Measurements from ENCODE around the gene BRD2. TPM values are rescaled to one million over a fixed set of nuclear protein-coding genes. Genes with fewer than 3 reads are reported as not detected.
A peak's percentile ranks its signal among the peaks of the same experiment; 100 is the strongest.

BRD2 gene
- total and polyA plus RNA-seq, 2 donors (not counting 1 experiment from before 2014, with no cell fraction given) = 474 to 620 TPM

DNA sequence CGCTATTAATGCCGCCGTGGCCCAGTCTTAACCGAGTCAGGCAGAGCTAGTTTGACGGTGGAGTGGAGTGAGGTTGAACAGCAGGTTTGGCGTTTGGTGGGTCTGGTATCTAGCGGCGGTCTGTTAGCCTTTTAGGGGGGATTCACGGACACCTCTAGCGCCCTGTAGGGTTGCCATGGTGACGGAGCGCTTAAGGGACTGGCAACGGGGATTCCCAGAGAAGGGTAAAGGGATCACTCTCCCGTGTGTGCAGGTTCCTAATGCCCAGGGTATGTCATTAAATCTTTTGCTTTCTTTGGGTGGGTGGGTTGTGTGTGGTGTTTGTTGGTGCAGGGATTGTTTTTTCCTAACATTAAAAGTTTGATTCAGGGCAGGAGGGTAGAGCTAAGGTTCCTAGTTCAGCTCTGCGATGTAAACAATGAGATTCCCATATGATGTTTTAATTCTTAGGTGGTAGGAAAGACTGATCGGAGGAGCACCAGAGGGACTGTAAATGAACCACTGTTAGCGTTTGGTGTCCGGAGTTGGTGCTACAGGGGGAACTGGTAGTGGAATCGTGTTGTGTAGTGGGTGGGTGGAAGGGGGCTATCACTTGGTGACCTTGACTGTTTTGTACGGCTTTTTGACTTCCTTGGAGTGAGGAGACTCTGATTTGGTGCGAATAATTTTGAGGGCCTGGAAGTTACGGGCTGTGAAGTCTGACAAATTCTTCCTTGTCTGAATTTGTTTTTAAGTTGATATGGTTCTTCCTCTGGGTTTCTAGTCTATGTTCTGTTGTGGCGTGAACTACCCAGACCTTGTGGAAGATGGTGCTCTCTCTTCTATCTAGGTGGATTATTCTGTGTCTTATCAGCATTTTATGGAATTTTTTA is 5.0 kb downstream of the BRD2 start:
- Histone ChIP-seq H3K4me2 (replicated peaks; ENCODE audit: low read depth, low read length, poor library complexity, severe bottlenecking) (peak overlapping the region; percentile 88), H3K27me3 (replicated peaks in 1 of 4; ENCODE audit: control extremely low read depth in 1 of 4, control insufficient read depth in 3 of 4, insufficient read depth in 4 of 4, low read length in 3 of 4) (no peaks in the 10 kb centered on the region), H2AFZ (ENCODE audit: insufficient read depth, low read depth, low read length, poor library complexity, severe bottlenecking) (no peak overlapping the region), H3K27ac (ENCODE audit: low read length in 2 of 2) (peak overlapping the region; percentile 71 to 75), H3K36me3 (replicated peaks in 1 of 2; ENCODE audit: control extremely low read depth in 1 of 2, control insufficient read depth in 1 of 2, extremely low read depth in 1 of 2, insufficient read depth in 2 of 2, low read length in 1 of 2) (peaks cover 0 to 52% of the 10 kb centered on the region in 2 experiments), H3K4me3 (ENCODE audit: control extremely low read depth in 1 of 5, extremely low read depth in 1 of 5, insufficient read depth in 1 of 5, low read depth in 2 of 5, low read length in 4 of 5) (peak overlapping the region; percentile 87 to 99 (median 96)), H3K4me1 (ENCODE audit: control insufficient read depth in 2 of 2, insufficient read depth in 2 of 2, low read length in 2 of 2) (peaks cover 29 to 43% of the 10 kb centered on the region in 2 donors), H3K9ac (ENCODE audit: low read length) (peak overlapping the region; percentile 91), H4K20me1 (ENCODE audit: control insufficient read depth, insufficient read depth, low read length, poor library complexity, severe bottlenecking) (peaks cover 63% of the 10 kb centered on the region), H3K9me3 (ENCODE audit: control extremely low read depth in 1 of 3, control insufficient read depth in 2 of 3, insufficient read depth in 1 of 3, low read length in 2 of 3) (no peaks in the 10 kb centered on the region), H3K79me2 (ENCODE audit: control insufficient read depth, insufficient read depth, low read length) (peaks cover 87% of the 10 kb centered on the region)
- Mint-ChIP-seq H3K9me3 (ENCODE audit: insufficient read depth) (no peaks in the 10 kb centered on the region), H3K27me3 (no peaks in the 10 kb centered on the region), H3K4me1 (peaks cover 43% of the 10 kb centered on the region), H3K4me3 (peak overlapping the region; percentile 96), H3K27ac (peak overlapping the region; percentile 99)
- intact Hi-C loops (cut with micrococcal nuclease) = loop anchor here (1.0 to 5.0 kb wide), 4 partner anchors 11 to 796 kb away; partner anchors contain the start of genes AGPAT1 and RNF5
- 2% methylated on average over 21 of the region's 23 CpGs for WGBS (ENCODE audit: insufficient coverage)
- ChIA-PET POLR2A (interaction anchor here (0.6 to 11.8 kb wide), 22 partner anchors 9 to 618 kb away, joined by 3 to 349 read pairs (median 6); partner anchors contain the start of genes HLA-DMA, HLA-DMB, PSMB8 and PSMB9), CTCF (interaction anchor here (1.0 to 28.4 kb wide), 16 partner anchors 10 to 235 kb away, joined by 3 to 822 read pairs (median 15); partner anchors contain the start of genes HLA-DMA, HLA-DMB, PSMB8 and RING1)
- TF ChIP-seq EZH2 (IDR thresholded peaks at IDR 0.05; ENCODE audit: borderline replicate concordance, insufficient read depth, low read depth, low read length, poor library complexity, severe bottlenecking) = no peak
- ATAC-seq (ENCODE audit: low read depth) = no peak
- DNase-seq = peak; percentile 86

DNA sequence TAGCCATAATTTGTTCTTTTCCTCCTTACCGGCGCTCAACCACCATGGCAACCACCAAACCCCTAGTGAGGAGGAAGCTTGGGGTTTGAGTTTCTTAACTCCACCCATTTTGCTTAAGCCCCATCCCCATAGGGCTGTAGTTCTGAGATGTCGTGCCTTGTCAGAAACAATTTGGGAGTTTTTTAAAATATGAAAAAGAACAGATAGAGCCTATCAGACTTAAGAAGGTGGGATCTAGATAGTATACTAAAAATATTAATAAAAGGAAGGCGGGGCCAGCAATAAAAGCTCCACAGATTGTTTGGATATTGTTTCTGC is 5.6 kb downstream of the BRD2 start:
- Mint-ChIP-seq H3K4me1 (peaks cover 47% of the 10 kb centered on the region), H3K4me3 (peak overlapping the region; percentile 96), H3K9me3 (ENCODE audit: insufficient read depth) (no peaks in the 10 kb centered on the region), H3K27ac (peak overlapping the region; percentile 99), H3K27me3 (no peaks in the 10 kb centered on the region)
- H3K9ac ChIP-seq (ENCODE audit: low read length) = peak overlapping the region; percentile 91
- peak overlapping the region; percentile 88 for H3K4me2 ChIP-seq (replicated peaks; ENCODE audit: low read depth, low read length, poor library complexity, severe bottlenecking)
- WGBS (ENCODE audit: insufficient coverage) = no CpG with 5 or more reads among the region's 4 CpGs
- ChIA-PET POLR2A (interaction anchor here (0.6 to 11.8 kb wide), 12 partner anchors 9 to 138 kb away, joined by 3 to 349 read pairs (median 3); partner anchors contain the start of genes HLA-DMA, HLA-DMB, PSMB8 and PSMB9), CTCF (interaction anchor here (0.7 to 28.4 kb wide), 14 partner anchors 10 to 174 kb away, joined by 3 to 822 read pairs (median 14); partner anchors contain the start of genes HLA-DMA, HLA-DMB and TAP2)
- peaks cover 66% of the 10 kb centered on the region for H4K20me1 ChIP-seq (ENCODE audit: control insufficient read depth, insufficient read depth, low read length, poor library complexity, severe bottlenecking)
- TF ChIP-seq, protein P1, sequence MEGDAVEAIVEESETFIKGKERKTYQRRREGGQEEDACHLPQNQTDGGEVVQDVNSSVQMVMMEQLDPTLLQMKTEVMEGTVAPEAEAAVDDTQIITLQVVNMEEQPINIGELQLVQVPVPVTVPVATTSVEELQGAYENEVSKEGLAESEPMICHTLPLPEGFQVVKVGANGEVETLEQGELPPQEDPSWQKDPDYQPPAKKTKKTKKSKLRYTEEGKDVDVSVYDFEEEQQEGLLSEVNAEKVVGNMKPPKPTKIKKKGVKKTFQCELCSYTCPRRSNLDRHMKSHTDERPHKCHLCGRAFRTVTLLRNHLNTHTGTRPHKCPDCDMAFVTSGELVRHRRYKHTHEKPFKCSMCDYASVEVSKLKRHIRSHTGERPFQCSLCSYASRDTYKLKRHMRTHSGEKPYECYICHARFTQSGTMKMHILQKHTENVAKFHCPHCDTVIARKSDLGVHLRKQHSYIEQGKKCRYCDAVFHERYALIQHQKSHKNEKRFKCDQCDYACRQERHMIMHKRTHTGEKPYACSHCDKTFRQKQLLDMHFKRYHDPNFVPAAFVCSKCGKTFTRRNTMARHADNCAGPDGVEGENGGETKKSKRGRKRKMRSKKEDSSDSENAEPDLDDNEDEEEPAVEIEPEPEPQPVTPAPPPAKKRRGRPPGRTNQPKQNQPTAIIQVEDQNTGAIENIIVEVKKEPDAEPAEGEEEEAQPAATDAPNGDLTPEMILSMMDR (IDR thresholded peaks at IDR 0.05) = no peak
- TF ChIP-seq EZH2 (IDR thresholded peaks at IDR 0.05; ENCODE audit: borderline replicate concordance, insufficient read depth, low read depth, low read length, poor library complexity, severe bottlenecking) = no peak
- peak overlapping the region; percentile 87 to 99 (median 96) for H3K4me3 ChIP-seq (ENCODE audit: control extremely low read depth in 1 of 5, extremely low read depth in 1 of 5, insufficient read depth in 1 of 5, low read depth in 2 of 5, low read length in 4 of 5)
- H3K79me2 ChIP-seq (ENCODE audit: control insufficient read depth, insufficient read depth, low read length) = peaks cover 89% of the 10 kb centered on the region
- intact Hi-C loops (cut with micrococcal nuclease) = loop anchor here (5.0 kb wide), 3 partner anchors 53 to 797 kb away; partner anchors contain the start of genes AGPAT1 and RNF5
- H3K36me3 ChIP-seq (replicated peaks in 1 of 2; ENCODE audit: control extremely low read depth in 1 of 2, control insufficient read depth in 1 of 2, extremely low read depth in 1 of 2, insufficient read depth in 2 of 2, low read length in 1 of 2) = peaks cover 0 to 58% of the 10 kb centered on the region in 2 experiments
- H3K27ac ChIP-seq (ENCODE audit: low read length in 2 of 2) = peak overlapping the region; percentile 71 to 75
- no peaks in the 10 kb centered on the region for H3K27me3 ChIP-seq (replicated peaks in 1 of 4; ENCODE audit: control extremely low read depth in 1 of 4, control insufficient read depth in 3 of 4, insufficient read depth in 4 of 4, low read length in 3 of 4)
- ATAC-seq (ENCODE audit: low read depth) (no peak), DNase-seq (peak; percentile 69)
- H3K9me3 ChIP-seq (ENCODE audit: control extremely low read depth in 1 of 3, control insufficient read depth in 2 of 3, insufficient read depth in 1 of 3, low read length in 2 of 3) = no peaks in the 10 kb centered on the region
- no peak overlapping the region for H2AFZ ChIP-seq (ENCODE audit: insufficient read depth, low read depth, low read length, poor library complexity, severe bottlenecking)
- H3K4me1 ChIP-seq (ENCODE audit: control insufficient read depth in 2 of 2, insufficient read depth in 2 of 2, low read length in 2 of 2) = peaks cover 29 to 43% of the 10 kb centered on the region in 2 donors

Data from B cell (primary cell).